GM18517 (cell line): Measurements from ENCODE around the gene NBAS.
A peak's percentile ranks its signal among the peaks of the same experiment; 100 is the strongest.
"Not testable (repeated sequence)": the region's sequence is repeated elsewhere in the genome, so short reads cannot be mapped to it uniquely, and the experiment has no call there.

Source experiments
- ATAC-seq: cut with Tn5 transposase; IDR thresholded peaks from one replicate; pipeline ENCODE4 v1.9.1; 2021; ENCODE audit warnings: mild to moderate bottlenecking, moderate library complexity; ENCODE audit not compliant: unreplicated experiment

Gene NBAS

GRCh38 chr2:15325296-15325695, 235.8 kb downstream of the NBAS start:
- ATAC-seq: no peak

- no peak for ATAC-seq
Observed at GRCh38 chr2:15323227-15323626, 237.9 kb downstream of the NBAS start.

GRCh38 chr2:15321481-15321880, 239.7 kb downstream of the NBAS start:
- not testable (repeated sequence) for ATAC-seq

- no peak for ATAC-seq
Observed at GRCh38 chr2:15316370-15316814, 244.7 kb downstream of the NBAS start.

GRCh38 chr2:15315411-15315810, 245.7 kb downstream of the NBAS start:
- no peak for ATAC-seq

GRCh38 chr2:15313657-15314056, 247.5 kb downstream of the NBAS start:
- ATAC-seq: peak; percentile 80

GRCh38 chr2:15311926-15312325, 249.2 kb downstream of the NBAS start:
- no peak for ATAC-seq

- ATAC-seq: peak; percentile 59
Observed at GRCh38 chr2:15311201-15311907, 249.8 kb downstream of the NBAS start.

GRCh38 chr2:15307526-15307925, 253.6 kb downstream of the NBAS start:
- no peak for ATAC-seq

- no peak for ATAC-seq
Observed at GRCh38 chr2:15306706-15307105, 254.4 kb downstream of the NBAS start.

- no peak for ATAC-seq
Observed at GRCh38 chr2:15303874-15304273, 257.3 kb downstream of the NBAS start.

GRCh38 chr2:15302154-15302553, 259.0 kb downstream of the NBAS start:
- ATAC-seq: no peak

- ATAC-seq: no peak
Observed at GRCh38 chr2:15300624-15301573, 260.2 kb downstream of the NBAS start.

- no peak for ATAC-seq
Observed at GRCh38 chr2:15299904-15300520, 261.1 kb downstream of the NBAS start.

- no peak for ATAC-seq
Observed at GRCh38 chr2:15298770-15299169, 262.4 kb downstream of the NBAS start.

- ATAC-seq: peak; percentile 61
Observed at GRCh38 chr2:15293262-15293937, 267.7 kb downstream of the NBAS start.

- ATAC-seq: no peak
Observed at GRCh38 chr2:15287447-15288184, 273.5 kb downstream of the NBAS start.

- no peak for ATAC-seq
Observed at GRCh38 chr2:15284614-15285013, 276.5 kb downstream of the NBAS start.

- ATAC-seq: no peak
Observed at GRCh38 chr2:15281681-15282080, 279.5 kb downstream of the NBAS start.

GRCh38 chr2:15279201-15279876, 281.8 kb downstream of the NBAS start:
- no peak for ATAC-seq
